ENCODE data around the gene HJV. TPM values are rescaled to one million over a fixed set of nuclear protein-coding genes. Genes with fewer than 3 reads are reported as not detected.

HJV gene
- total RNA-seq, 1 experiment from 2014 or later, result not detected

GRCh38 chr1:146036965-146037646, 15.6 kb upstream of the HJV start:
- no peaks in the 10 kb centered on the region for H3K9me2 ChIP-seq (ENCODE audit: insufficient read depth)
- H4K20me1 ChIP-seq (ENCODE audit: insufficient read depth), result no peaks in the 10 kb centered on the region
- ChIA-PET POLR2A (interaction anchor here (0.6 to 7.8 kb wide), 7 partner anchors 8 to 110 kb away, joined by 3 to 215 read pairs (median 4); partner anchors contain the start of gene RBM8A), RAD21 (ENCODE audit: low non-redundant PET in 1 of 2, low total read pairs in 2 of 2, uncharacterized antibody in 2 of 2, unreplicated experiment in 2 of 2) (interaction anchor here in 1 of 2 experiments (1.6 kb wide), 1 partner anchor 145 kb away, joined by 4 read pairs; no protein-coding TSS in a partner anchor), CTCF (interaction anchor here (1.6 to 2.6 kb wide), 2 partner anchors 30 to 145 kb away, joined by 6 to 10 read pairs; no protein-coding TSS in a partner anchor)
- H3K9ac ChIP-seq (ENCODE audit: low read length), result peak overlapping the region; percentile 66
- peak overlapping the region; percentile 67 for H3K27ac ChIP-seq (ENCODE audit: low read depth, low read length)
- no peaks in the 10 kb centered on the region for H3K36me3 ChIP-seq (ENCODE audit: control insufficient read depth in 1 of 2, insufficient read depth in 2 of 2, low read length in 2 of 2)
- BruUV-seq (replicated peaks), result no TSS peak
- peaks cover 15 to 48% of the 10 kb centered on the region in 2 experiments for H3K4me1 ChIP-seq (ENCODE audit: control insufficient read depth in 1 of 2, insufficient read depth in 2 of 2, low read length in 2 of 2)
- H3K9me3 ChIP-seq (ENCODE audit: control insufficient read depth in 1 of 2, insufficient read depth in 1 of 2, low read depth in 1 of 2, low read length in 2 of 2), result no peaks in the 10 kb centered on the region
- H3K27me3 ChIP-seq (ENCODE audit: insufficient read depth, low read length), result no peaks in the 10 kb centered on the region
- intact Hi-C loops (cut with micrococcal nuclease), result no loop called here
- H3K4me2 ChIP-seq (ENCODE audit: low read length), result peak overlapping the region; percentile 92
- DNase-seq (ENCODE audit: low read depth, low spot score) (peak; percentile 75), ATAC-seq (peak; percentile 39)
- peak; percentile 71 for TF ChIP-seq MAX (IDR thresholded peaks at IDR 0.05)
- no peak for TF ChIP-seq CTCF (IDR thresholded peaks at IDR 0.05 in 2 of 3, conservative IDR thresholded peaks at IDR 0.05 in 1 of 3; ENCODE audit: borderline replicate concordance in 1 of 3, insufficient read depth in 1 of 3, low read depth in 2 of 3, low read length in 2 of 3)
- no peak for TF ChIP-seq POLR2AphosphoS5 (IDR thresholded peaks at IDR 0.05; ENCODE audit: low read depth, low read length)
- TF ChIP-seq EGR1 (IDR thresholded peaks at IDR 0.05; ENCODE audit: low read depth), result peak; percentile 35; the same call in 1 of the 2 replicates
- TF ChIP-seq CBX3 (IDR thresholded peaks at IDR 0.05; ENCODE audit: low read depth), result peak; percentile 86; the same call in 1 of the 2 replicates
- TF ChIP-seq SIN3A (IDR thresholded peaks at IDR 0.05; ENCODE audit: low read depth), result peak; percentile 42; the same call in 1 of the 2 replicates
- TF ChIP-seq ATF3 (IDR thresholded peaks at IDR 0.05), result peak; percentile 99
- TF ChIP-seq RAD21 (IDR thresholded peaks at IDR 0.05; ENCODE audit: low read depth), result no peak
- peak; percentile 15; the same call in 1 of the 2 replicates for TF ChIP-seq SP1 (IDR thresholded peaks at IDR 0.05; ENCODE audit: low read depth)
- H3K4me3 ChIP-seq (replicated peaks in 1 of 2; ENCODE audit: low read depth in 1 of 2, low read length in 2 of 2), result peak overlapping the region; percentile 46 to 57
- peak overlapping the region; percentile 100 for H2AFZ ChIP-seq (ENCODE audit: low read depth, low read length, poor library complexity, severe bottlenecking)
- no peaks in the 10 kb centered on the region for H3K79me2 ChIP-seq (ENCODE audit: insufficient read depth, low read length)
